ENCODE measurements around the gene KCNK6.
A peak's percentile ranks its signal among the peaks of the same experiment; 100 is the strongest.

The KCNK6 gene

DNA sequence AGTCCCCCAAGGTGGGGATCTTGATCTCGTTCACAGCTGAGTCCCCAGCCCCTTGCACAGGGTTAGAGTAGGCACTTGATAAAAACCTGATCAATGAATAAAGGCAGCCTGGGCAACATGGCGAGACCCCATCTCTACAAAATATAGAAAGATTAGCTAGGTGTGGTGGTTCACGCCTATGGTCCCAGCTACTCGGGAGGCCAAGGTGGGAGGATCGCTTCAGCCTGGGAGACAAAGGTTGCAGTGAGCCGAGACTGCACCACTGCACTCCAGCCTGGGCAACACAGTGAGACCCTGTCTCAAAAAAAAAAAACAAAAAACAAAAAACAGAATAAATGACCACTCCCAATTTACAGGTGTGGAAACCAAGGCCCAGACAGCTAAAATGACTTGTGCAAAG, 8.7 kb upstream of the KCNK6 start:
- Histone ChIP-seq H3K4me2 (ENCODE audit: insufficient read depth, low read length) (no peak overlapping the region), H3K27me3 (ENCODE audit: insufficient read depth, low read length, poor library complexity) (no peaks in the 10 kb centered on the region), H3K79me2 (ENCODE audit: insufficient read depth, low read length) (peaks cover 39% of the 10 kb centered on the region), H3K9ac (ENCODE audit: low read depth, low read length) (no peak overlapping the region), H3K4me1 (ENCODE audit: insufficient read depth, low read length) (peaks cover 12% of the 10 kb centered on the region), H3K36me3 (ENCODE audit: insufficient read depth, low read length) (peaks cover 30% of the 10 kb centered on the region), H3K4me3 (ENCODE audit: low read depth in 1 of 2, low read length in 2 of 2) (no peak overlapping the region), H4K20me1 (ENCODE audit: insufficient read depth, low read length) (0 out of 2 replicates have a peak, but pooled peaks cover 9% of the 10 kb centered on the region), H2AFZ (ENCODE audit: low read depth, low read length) (no peak overlapping the region), H3K27ac (ENCODE audit: low read length) (no peak overlapping the region), H3K9me3 (ENCODE audit: insufficient read depth, low read length, severe bottlenecking) (no peaks in the 10 kb centered on the region)
- TF ChIP-seq, protein P1, sequence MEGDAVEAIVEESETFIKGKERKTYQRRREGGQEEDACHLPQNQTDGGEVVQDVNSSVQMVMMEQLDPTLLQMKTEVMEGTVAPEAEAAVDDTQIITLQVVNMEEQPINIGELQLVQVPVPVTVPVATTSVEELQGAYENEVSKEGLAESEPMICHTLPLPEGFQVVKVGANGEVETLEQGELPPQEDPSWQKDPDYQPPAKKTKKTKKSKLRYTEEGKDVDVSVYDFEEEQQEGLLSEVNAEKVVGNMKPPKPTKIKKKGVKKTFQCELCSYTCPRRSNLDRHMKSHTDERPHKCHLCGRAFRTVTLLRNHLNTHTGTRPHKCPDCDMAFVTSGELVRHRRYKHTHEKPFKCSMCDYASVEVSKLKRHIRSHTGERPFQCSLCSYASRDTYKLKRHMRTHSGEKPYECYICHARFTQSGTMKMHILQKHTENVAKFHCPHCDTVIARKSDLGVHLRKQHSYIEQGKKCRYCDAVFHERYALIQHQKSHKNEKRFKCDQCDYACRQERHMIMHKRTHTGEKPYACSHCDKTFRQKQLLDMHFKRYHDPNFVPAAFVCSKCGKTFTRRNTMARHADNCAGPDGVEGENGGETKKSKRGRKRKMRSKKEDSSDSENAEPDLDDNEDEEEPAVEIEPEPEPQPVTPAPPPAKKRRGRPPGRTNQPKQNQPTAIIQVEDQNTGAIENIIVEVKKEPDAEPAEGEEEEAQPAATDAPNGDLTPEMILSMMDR (IDR thresholded peaks at IDR 0.05; ENCODE audit: borderline replicate concordance, extremely low read depth, low read length, poor library complexity, severe bottlenecking) = no peak
- no peak for TF ChIP-seq EZH2 (IDR thresholded peaks at IDR 0.05; ENCODE audit: borderline replicate concordance, low read depth, low read length, severe bottlenecking)
- no peak for DNase-seq
- no peak for ATAC-seq (ENCODE audit: insufficient read depth, low read depth)

DNA sequence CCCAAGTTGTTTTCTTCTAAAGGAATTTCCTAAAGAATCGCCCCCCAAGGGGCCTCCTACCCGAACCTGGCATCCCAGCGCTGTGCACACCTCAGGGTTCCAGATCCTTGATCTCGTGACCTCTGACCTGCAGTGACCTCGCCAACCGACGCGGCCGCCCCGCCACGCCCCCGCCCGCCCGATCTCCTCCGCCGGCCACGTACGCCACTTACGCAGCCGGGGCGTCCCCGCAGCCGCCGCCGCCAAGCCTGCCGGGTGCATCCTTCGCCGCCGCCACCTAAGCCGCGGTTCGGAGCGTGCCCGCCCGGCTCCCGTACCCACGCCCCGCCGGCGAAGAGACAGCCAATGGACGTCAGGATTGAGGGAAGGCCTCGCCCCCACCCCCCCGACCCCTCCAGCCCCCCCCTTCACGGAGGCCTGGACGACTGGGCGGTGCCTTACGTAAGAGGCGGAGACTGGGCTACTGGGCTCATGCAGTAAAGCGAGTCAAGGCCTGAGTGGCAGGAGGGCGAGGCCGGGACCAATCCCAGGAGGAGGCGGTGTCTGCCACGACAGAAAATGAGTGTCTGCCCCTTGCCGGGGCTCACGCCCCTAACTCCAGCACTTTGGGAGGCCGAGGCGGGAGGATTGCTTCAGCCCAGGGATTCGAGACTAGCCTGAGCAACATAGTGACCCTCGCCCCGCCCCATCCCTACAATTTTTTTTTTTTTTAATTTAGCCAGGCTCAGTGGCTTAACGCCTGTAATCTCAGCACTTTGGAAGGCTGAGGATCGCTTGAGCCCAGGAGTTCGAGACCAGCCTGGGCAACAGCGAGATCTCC, 3.8 kb upstream of the KCNK6 start, which contains the start of gene YIF1B:
YIF1B (minus strand) TSS at position 291 of the 820 bp plus-strand sequence; CDS start at position 261, 30 bp downstream.
- peak within 1 kb of the TSS; percentile 76 for H3K9ac ChIP-seq (ENCODE audit: low read depth, low read length)
- no peaks in the 10 kb centered on the region for H4K20me1 ChIP-seq (ENCODE audit: insufficient read depth, low read length)
- H3K36me3 ChIP-seq (ENCODE audit: insufficient read depth, low read length) = peaks cover 2% of the 10 kb centered on the region; the same call in 1 of the 2 replicates
- peaks cover 32% of the 10 kb centered on the region for H3K4me1 ChIP-seq (ENCODE audit: insufficient read depth, low read length)
- peak; percentile 98 for DNase-seq
- H3K79me2 ChIP-seq (ENCODE audit: insufficient read depth, low read length) = peaks cover 35% of the 10 kb centered on the region
- H3K27ac ChIP-seq (ENCODE audit: low read length) = peak within 1 kb of the TSS; percentile 86
- no peak for TF ChIP-seq EZH2 (IDR thresholded peaks at IDR 0.05; ENCODE audit: borderline replicate concordance, low read depth, low read length, severe bottlenecking)
- TF ChIP-seq, protein P1 (IDR thresholded peaks at IDR 0.05; ENCODE audit: borderline replicate concordance, extremely low read depth, low read length, poor library complexity, severe bottlenecking) = no peak
- ATAC-seq (ENCODE audit: insufficient read depth, low read depth) = peak; percentile 95
- H2AFZ ChIP-seq (ENCODE audit: low read depth, low read length) = peak within 1 kb of the TSS; percentile 97
- no peaks in the 10 kb centered on the region for H3K9me3 ChIP-seq (ENCODE audit: insufficient read depth, low read length, severe bottlenecking)
- peaks cover 14% of the 10 kb centered on the region for H3K27me3 ChIP-seq (ENCODE audit: insufficient read depth, low read length, poor library complexity)
- peak within 1 kb of the TSS; percentile 100 for H3K4me2 ChIP-seq (ENCODE audit: insufficient read depth, low read length)
- peak within 1 kb of the TSS; percentile 90 to 99 for H3K4me3 ChIP-seq (ENCODE audit: low read depth in 1 of 2, low read length in 2 of 2)

DNA sequence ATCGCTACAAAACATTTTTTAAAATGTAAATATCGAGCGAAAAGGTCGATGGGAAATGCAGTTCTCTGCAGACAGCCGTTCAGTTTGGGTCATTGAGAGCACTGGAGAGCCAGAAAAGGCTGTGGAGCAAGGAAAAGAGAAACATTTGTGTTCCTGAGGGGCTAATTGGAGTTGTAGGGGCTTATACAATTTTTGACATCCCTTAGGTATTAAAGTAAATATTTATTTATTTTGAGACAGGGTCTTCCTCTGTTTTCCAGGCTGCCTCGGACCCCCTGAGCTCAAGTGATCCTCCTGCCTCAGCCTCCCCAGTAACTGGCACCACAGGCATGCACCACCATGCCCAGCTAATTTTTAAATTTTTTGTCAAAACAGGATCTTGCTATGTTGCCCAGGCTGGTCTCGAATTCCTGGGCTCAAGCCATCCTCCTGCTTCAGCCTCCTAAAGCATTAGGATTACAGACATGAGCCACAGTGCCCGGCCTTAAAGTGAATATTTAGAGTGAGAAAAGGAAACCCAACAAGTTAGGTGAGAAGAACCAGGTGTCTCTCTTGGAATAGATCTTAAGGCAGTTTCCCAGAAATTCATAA, 3.1 kb upstream of the KCNK6 start:
- no peaks in the 10 kb centered on the region for H4K20me1 ChIP-seq (ENCODE audit: insufficient read depth, low read length)
- peaks cover 14% of the 10 kb centered on the region for H3K27me3 ChIP-seq (ENCODE audit: insufficient read depth, low read length, poor library complexity)
- peak overlapping the region; percentile 75 for H3K27ac ChIP-seq (ENCODE audit: low read length)
- peaks cover 2% of the 10 kb centered on the region; the same call in 1 of the 2 replicates for H3K36me3 ChIP-seq (ENCODE audit: insufficient read depth, low read length)
- ATAC-seq (ENCODE audit: insufficient read depth, low read depth) (no peak), DNase-seq (no peak)
- peak overlapping the region; percentile 59 for H3K9ac ChIP-seq (ENCODE audit: low read depth, low read length)
- H3K4me1 ChIP-seq (ENCODE audit: insufficient read depth, low read length) = peaks cover 32% of the 10 kb centered on the region
- peak overlapping the region; percentile 74 for H2AFZ ChIP-seq (ENCODE audit: low read depth, low read length)
- peak overlapping the region; percentile 77 for H3K4me2 ChIP-seq (ENCODE audit: insufficient read depth, low read length)
- peaks cover 29% of the 10 kb centered on the region for H3K79me2 ChIP-seq (ENCODE audit: insufficient read depth, low read length)
- H3K4me3 ChIP-seq (ENCODE audit: low read depth in 1 of 2, low read length in 2 of 2) = peak overlapping the region; percentile 14 to 58; a peak in 3 of 4 replicates
- no peaks in the 10 kb centered on the region for H3K9me3 ChIP-seq (ENCODE audit: insufficient read depth, low read length, severe bottlenecking)
- TF ChIP-seq EZH2 (IDR thresholded peaks at IDR 0.05; ENCODE audit: borderline replicate concordance, low read depth, low read length, severe bottlenecking) = no peak
- TF ChIP-seq, protein P1 (IDR thresholded peaks at IDR 0.05; ENCODE audit: borderline replicate concordance, extremely low read depth, low read length, poor library complexity, severe bottlenecking) = no peak
